SK-N-SH (cell line): ENCODE results near the gene MEGF8.

Experiments
- CTCF ChIP-seq: fragments of 200-600 bp; sonication (generic); IDR thresholded peaks from 2 replicates; pipeline ENCODE4 v1.6.1; 2017; ENCODE audit warnings: antibody characterized with exemption, mild to moderate bottlenecking, moderate library complexity
- EP300 ChIP-seq, 2 experiments: IDR thresholded peaks; 2 replicates each; pipeline versions ENCODE4 v1.4.0 to v1.6.1; 2012; ENCODE audit warnings: borderline replicate concordance in 1 of 2, low read depth in 1 of 2, low read length in 1 of 2
- EZH2phosphoT487 ChIP-seq: fragments of 200-600 bp; sonication (generic); IDR thresholded peaks from 2 replicates; pipeline ENCODE4 v1.6.1; 2017; ENCODE audit warnings: low read depth, mixed run types, mild to moderate bottlenecking, antibody characterized with exemption, moderate library complexity, borderline replicate concordance
- MAX ChIP-seq: IDR thresholded peaks from 2 replicates; pipeline ENCODE4 v1.4.0; 2012; ENCODE audit warnings: low read depth
- NFIC ChIP-seq: IDR thresholded peaks from 2 replicates; pipeline ENCODE4 v1.4.0; 2012; ENCODE audit warnings: borderline replicate concordance
- PBX3 ChIP-seq: IDR thresholded peaks from 2 replicates; pipeline ENCODE4; 2012
- POLR2AphosphoS5 ChIP-seq: IDR thresholded peaks from 2 replicates; pipeline ENCODE4 v1.6.1; 2012; ENCODE audit warnings: low read depth, low read length
- REST ChIP-seq: IDR thresholded peaks from 2 replicates; pipeline ENCODE4 v1.6.1; 2012; ENCODE audit warnings: mild to moderate bottlenecking, low read depth, low read length, moderate library complexity
- RXRA ChIP-seq: IDR thresholded peaks from 2 replicates; pipeline ENCODE4 v1.4.0; 2012; ENCODE audit warnings: low read depth, mild to moderate bottlenecking, borderline replicate concordance
- SIN3A ChIP-seq: IDR thresholded peaks from 2 replicates; pipeline ENCODE4 v1.6.1; 2012; ENCODE audit warnings: low read depth, mild to moderate bottlenecking, low read length, moderate library complexity, borderline replicate concordance
- USF1 ChIP-seq: IDR thresholded peaks from 2 replicates; pipeline ENCODE4 v1.4.0; 2012; ENCODE audit warnings: low read depth, borderline replicate concordance
- ZBTB33 ChIP-seq: IDR thresholded peaks from 2 replicates; pipeline ENCODE4 v1.4.0; 2012; ENCODE audit warnings: low read depth, borderline replicate concordance

GRCh38 chr19:42352301-42353259, 27.1 kb downstream of the MEGF8 start:
- TF ChIP-seq SIN3A (no peak), CTCF (no peak), EP300 (IDR thresholded peaks at IDR 0.05; ENCODE audit: borderline replicate concordance in 1 of 2, low read depth in 1 of 2, low read length in 1 of 2) (no peak), NFIC (no peak), USF1 (no peak), RXRA (no peak), ZBTB33 (no peak), REST (no peak), POLR2AphosphoS5 (no peak), PBX3 (no peak), MAX (no peak), EZH2phosphoT487 (no peak)
